Right ventricle myocardium superior (tissue), 1 donor: Measurements from ENCODE around the gene EXD3. TPM values are rescaled to one million over a fixed set of nuclear protein-coding genes. Genes with fewer than 3 reads are reported as not detected.
"Not testable (repeated sequence)": the region's sequence is repeated elsewhere in the genome, so short reads cannot be mapped to it uniquely, and the experiment has no call there.

Source experiments
- ATAC-seq: fragments of 200-7000 bp; cut with Tn5 transposase; one replicate; pipeline ENCODE4 v1.9.1; 2020; ENCODE audit warnings: mild to moderate bottlenecking; ENCODE audit not compliant: poor library complexity
- DNase-seq: peaks from one replicate; pipeline ENCODE4 v3.0.0-alpha.2; 2020
- intact Hi-C: fragments of 100-400 bp; cut with DNase I; formaldehyde crosslinking; loops from one replicate; pipeline ENCODE4 v1.11.2; 2022
- total RNA-seq: library from RNA; stranded (reverse); fragmentation: NEBNext Ultra II Directional; extraction: Animal tissue kit (Norgen Biotek cat#: 25700); gene quantifications from one replicate; pipeline ENCODE4 v1.2.1, GENCODE V29; 2021
- donor health status: DM: no; HTN: yes; CAD: no; lungs with severe emphysema.

The EXD3 gene
- total RNA-seq, 1 donor from 2014 or later, result 6.9 TPM

- ATAC-seq, result no peak
Measured at GRCh38 chr9:137459601-137460362, 36.8 kb upstream of the EXD3 start.

DNA sequence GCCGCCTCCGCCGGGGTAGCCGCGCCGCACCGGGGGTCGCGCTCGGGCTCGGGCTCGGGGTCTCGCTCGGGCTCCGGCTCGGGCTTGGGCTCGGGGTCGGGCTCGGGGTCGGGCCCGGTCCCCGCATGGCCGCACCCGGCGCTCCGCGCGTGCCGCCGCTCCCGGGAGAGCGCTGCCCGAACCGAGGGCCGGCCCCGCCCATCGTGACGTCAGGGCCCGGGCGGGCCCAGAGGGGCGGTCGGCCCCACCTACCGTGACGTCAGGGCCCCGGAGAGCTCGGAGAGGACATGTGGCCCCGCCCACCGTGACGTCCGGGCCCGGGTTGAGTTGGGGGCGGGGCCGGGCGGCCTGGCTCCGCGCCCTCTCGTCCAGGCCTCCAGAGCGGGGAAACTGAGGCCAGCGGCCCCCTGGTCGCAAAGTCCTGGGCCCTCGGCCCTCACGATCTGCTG lies 36.2 kb upstream of the EXD3 start, which contains the start of gene NSMF:
NSMF (minus strand) TSS at position 183 of the 449 bp plus-strand sequence. CDS start 232 bp downstream, outside the sequence.
- ATAC-seq (peak; percentile 93), DNase-seq (peak; percentile 97)
- intact Hi-C loops, result no loop called here

More at GRCh38 chr9:137459601-137460362, 36.8 kb upstream of the EXD3 start:
- intact Hi-C loops, result no loop called here
- peak; percentile 37 for DNase-seq

GRCh38 chr9:137458194-137459151 lies 35.5 kb upstream of the EXD3 start:
- ATAC-seq, result no peak
- intact Hi-C loops, result no loop called here

GRCh38 chr9:137457406-137458193 lies 34.6 kb upstream of the EXD3 start:
- DNase-seq, result peak; percentile 43
- intact Hi-C loops, result no loop called here
- ATAC-seq, result no peak

More at GRCh38 chr9:137458194-137459151, 35.5 kb upstream of the EXD3 start:
- peak; percentile 49 for DNase-seq

DNA sequence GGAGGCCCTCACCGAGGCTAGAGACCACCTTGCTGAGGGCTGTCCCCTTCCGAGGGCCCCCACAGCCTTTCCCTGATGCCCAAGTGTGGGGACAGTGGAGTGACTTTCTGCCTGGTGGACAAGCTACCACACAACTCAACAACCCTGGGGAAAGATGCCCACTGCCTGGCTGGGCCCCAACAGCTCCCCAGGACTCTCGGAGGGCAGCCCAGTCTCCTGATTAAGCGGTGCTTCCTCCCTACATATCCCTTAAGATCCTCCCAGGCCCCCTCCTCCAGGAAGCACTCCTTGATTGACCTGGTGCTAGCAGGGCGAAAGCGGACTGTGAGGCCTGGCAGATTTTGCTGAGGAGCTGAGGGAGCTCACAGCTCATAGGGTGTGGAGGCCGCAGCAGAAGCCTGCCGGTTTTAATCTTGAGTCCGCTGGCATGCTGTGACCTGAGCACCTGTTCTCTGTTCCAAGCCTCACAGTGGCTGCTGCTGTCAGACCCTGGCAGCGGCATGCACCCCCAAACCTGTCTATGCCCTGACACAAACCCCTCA lies 34.0 kb upstream of the EXD3 start:
- DNase-seq (peak; percentile 41), ATAC-seq (no peak)
- intact Hi-C loops, result no loop called here

- intact Hi-C loops, result no loop called here
- DNase-seq (peak; percentile 30), ATAC-seq (no peak)
Measured at GRCh38 chr9:137456061-137456863, 33.3 kb upstream of the EXD3 start.

- intact Hi-C loops, result no loop called here
- peak; percentile 23 for DNase-seq
- no peak for ATAC-seq
Measured at GRCh38 chr9:137455359-137455991, 32.5 kb upstream of the EXD3 start.

DNA sequence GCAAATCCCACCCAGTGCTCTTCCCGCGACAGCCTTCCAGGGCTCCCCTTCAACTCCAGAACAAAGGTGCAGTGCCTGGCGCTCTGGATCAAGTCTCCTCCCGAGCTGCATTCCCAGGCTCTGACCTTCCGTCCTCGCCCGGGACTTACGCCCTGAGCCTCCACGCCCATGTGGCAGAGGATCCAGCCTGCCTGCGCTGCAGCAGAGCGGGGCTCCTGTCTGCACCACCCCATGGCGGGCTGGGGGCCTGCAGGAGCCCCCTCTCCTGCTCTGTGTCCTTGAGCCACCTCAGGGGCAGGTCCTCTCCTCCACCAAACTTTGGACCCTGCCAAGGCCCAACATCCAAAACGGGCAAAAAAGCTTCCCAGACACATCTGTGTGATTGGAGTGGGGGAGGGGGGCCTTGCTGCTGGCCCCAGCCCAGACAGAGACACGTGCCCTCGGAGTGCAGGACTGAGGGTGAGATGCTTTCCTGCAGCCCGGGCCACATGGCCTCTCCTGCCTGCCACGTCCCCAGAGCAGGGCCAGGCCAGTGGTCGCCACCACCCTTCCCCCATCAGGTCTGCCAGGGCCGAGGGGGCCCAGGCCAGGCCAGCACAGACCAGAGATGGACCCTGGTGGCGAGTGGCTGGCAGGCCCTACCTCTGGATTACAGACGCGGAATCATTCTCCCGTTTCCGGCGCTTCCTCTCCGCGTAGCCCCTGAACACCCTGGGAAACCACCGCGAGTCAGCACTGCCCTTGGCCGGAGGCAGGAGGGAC lies 31.8 kb upstream of the EXD3 start:
- DNase-seq, result peak; percentile 48
- peak; percentile 5 for ATAC-seq
- intact Hi-C loops, result no loop called here

DNA sequence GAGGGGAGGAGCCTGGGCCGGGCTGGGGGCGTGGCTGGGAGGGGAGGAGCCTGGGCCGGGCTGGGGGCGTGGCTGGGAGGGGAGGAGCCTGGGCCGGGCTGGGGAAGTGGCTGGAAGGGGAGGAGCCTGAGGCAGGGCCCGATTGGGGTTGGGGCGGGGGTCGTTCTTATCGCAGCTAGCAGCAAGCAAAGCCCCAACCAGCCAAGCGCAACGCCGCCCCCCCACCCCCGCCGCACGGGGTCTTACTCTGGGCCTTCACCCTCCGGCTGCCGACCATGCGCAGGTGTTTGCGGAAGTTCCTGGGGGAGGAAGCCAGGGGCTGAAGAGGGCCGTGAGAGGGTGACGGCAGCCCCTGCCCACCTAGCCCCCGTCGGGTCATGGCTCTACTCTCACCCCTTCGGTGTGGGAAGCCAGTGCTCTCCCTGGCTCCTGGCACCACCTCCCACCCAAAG lies 31.2 kb upstream of the EXD3 start:
- peak; percentile 49 for ATAC-seq
- peak; percentile 77 for DNase-seq
- intact Hi-C loops, result no loop called here

DNA sequence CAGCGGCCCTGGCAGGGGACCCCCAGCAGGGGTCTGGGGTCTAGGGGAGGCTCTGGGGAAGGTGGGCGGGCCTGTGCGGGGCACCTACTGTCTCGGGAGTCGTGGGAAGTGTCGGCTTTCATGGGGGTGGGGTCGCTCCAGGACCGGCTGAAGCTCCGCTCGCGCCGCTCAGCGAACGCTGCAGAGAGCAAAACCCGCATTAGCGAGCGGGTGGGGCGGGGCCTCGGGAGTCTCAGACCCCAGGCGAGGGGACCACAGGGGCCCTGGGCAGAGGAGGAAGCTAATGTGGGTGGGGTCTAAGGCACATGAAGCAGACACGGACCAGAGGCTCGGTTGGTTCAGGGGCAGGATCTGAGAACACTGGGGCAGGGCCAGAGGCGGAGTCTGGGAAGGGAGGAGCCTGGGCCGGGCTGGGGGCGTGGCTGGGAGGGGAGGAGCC lies 30.7 kb upstream of the EXD3 start:
- intact Hi-C loops, result no loop called here
- peak; percentile 65 for ATAC-seq
- peak; percentile 83 for DNase-seq

GRCh38 chr9:137452761-137453642 lies 30.0 kb upstream of the EXD3 start:
- ATAC-seq (peak; percentile 1), DNase-seq (peak; percentile 62)
- intact Hi-C loops, result no loop called here

- ATAC-seq, result no peak
- DNase-seq, result peak; percentile 43
- intact Hi-C loops, result no loop called here
Measured at GRCh38 chr9:137452006-137452760, 29.2 kb upstream of the EXD3 start.

GRCh38 chr9:137451264-137452005 lies 28.5 kb upstream of the EXD3 start:
- DNase-seq, result peak; percentile 1
- intact Hi-C loops, ATAC-seq: not testable (repeated sequence)
